ENCODE data around the gene SRRM3.
"Not testable (repeated sequence)": the region's sequence is repeated elsewhere in the genome, so short reads cannot be mapped to it uniquely, and the experiment has no call there.

The SRRM3 gene, protein sequence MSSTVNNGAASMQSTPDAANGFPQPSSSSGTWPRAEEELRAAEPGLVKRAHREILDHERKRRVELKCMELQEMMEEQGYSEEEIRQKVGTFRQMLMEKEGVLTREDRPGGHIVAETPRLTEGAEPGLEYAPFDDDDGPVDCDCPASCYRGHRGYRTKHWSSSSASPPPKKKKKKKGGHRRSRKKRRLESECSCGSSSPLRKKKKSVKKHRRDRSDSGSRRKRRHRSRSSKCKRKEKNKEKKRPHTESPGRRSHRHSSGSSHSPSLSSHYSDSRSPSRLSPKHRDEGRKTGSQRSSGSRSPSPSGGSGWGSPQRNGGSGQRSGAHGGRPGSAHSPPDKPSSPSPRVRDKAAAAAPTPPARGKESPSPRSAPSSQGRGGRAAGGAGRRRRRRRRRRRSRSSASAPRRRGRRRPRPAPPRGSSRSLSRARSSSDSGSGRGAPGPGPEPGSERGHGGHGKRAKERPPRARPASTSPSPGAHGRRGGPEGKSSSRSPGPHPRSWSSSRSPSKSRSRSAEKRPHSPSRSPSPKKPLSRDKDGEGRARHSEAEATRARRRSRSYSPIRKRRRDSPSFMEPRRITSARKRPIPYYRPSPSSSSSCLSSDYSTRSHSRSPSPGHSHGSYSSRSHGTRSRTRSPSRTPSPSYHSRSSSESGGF

DNA sequence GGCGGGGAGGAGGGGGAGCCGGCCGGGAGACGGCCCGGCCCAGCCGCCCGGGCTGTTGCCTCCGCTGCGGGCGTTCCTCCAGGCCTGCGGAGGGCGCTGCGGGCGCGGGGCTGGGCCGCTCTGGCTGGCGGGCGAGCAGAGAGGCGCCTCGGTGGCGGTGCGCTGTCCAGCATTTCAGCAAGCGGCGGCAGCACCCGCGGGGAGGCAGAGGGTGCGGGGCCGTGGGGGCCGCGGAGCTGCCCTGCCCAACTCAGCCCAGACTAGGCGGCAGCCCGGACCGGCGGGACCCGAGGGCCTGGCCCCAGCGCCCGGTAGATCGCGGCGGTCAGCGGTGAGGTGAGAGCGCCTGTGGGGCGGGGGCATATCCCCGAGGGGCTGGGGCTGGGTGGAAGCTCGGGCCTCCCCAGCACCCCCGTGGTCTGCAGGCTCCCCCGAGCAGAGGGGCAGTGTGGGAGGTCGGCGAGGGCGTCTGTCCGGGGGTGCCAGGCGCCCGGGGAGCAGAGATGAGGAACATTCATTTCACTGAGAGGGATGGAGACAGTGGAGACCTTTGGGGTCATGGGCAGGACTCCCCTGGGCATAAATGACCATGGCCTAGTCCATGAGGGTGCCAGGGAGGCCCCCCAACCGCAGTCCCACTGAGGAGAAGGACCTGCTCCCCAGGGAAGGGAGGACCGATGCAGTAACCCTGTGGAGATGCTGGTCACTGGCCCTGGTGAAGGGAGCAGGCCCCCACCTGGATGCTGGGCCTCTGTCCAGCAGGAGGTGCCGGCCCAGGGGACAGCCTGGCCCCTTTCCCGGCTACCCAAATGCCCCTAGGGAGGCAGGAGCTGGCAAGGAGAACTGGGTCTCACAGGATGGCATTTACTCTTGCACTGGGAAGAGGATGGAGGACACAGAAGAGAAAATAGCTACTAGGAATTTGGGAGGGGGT is at the start of gene SRRM3:
SRRM3 (plus strand) TSS at position 165 of the 934 bp plus-strand sequence. CDS start 33,171 bp downstream, outside the sequence.
- peak; percentile 63 for DNase-seq

- DNase-seq: no peak
Measured at GRCh38 chr7:76151932-76152331, 49.8 kb upstream of the SRRM3 start.

GRCh38 chr7:76153571-76154230 is 48.0 kb upstream of the SRRM3 start:
- peak; percentile 40 for DNase-seq

- peak; percentile 41 for DNase-seq
Measured at GRCh38 chr7:76155938-76156337, 45.8 kb upstream of the SRRM3 start.

DNA sequence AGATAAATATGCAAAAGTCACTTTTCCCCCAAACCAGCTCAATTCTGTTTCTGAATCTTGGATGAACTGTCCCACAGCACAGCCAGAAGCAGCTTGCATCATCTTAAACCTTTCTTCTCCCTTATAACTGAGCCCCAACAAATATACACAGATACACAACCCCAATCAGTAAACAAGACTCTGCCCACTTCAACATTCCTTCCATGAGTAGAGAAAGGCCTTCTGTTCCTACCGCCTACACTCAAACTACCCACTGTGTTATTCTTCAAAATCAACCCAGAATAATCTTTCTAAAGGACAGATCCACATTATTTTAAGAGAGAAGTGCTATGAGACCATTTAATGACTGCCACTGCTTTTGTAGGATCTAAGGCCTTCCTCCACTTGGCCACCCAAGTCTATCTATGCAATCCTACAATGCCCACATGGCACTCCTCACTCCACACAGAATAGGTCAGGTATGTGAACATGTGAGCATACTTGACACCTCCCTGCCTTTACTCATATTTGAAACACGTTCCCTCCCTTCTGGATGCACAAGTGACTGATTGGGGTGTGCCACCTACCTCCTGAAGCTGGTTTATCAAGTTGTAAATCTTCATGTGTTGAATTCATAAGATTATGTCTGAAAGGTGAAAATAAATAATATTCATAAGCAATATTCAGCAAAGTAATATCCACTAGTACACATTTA is 44.6 kb upstream of the SRRM3 start:
- not testable (repeated sequence) for DNase-seq

- not testable (repeated sequence) for DNase-seq
Measured at GRCh38 chr7:76158416-76158815, 43.3 kb upstream of the SRRM3 start.

GRCh38 chr7:76162416-76163170 is 39.1 kb upstream of the SRRM3 start:
- not testable (repeated sequence) for DNase-seq

DNA sequence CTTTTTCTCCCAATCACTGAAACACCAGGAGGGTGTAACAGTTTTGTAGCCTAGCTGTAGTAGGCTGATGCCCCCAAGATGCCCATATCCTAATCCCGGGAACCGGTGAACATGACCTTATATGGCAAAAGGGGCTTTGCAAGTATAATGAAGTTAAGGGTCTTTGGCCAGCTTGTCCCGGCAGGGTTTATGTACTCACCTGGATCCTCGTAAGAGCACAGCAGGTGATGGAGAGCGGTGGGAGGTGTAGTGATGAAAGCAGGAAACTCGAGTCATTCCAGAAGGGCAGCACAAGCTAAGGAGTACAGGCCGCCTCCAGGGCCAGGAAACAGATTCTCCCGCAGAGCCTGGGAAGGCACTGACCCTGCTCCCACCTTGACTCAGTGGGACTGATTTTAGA is 37.9 kb upstream of the SRRM3 start:
- DNase-seq: not testable (repeated sequence)

GRCh38 chr7:76165106-76165972 is 36.4 kb upstream of the SRRM3 start:
- DNase-seq: no peak

- DNase-seq: no peak
Measured at GRCh38 chr7:76165973-76166403, 35.7 kb upstream of the SRRM3 start.

- peak; percentile 89 for DNase-seq
Measured at GRCh38 chr7:76166404-76167255, 35.1 kb upstream of the SRRM3 start.

- no peak for DNase-seq
Measured at GRCh38 chr7:76173566-76174205, 28.0 kb upstream of the SRRM3 start.

DNA sequence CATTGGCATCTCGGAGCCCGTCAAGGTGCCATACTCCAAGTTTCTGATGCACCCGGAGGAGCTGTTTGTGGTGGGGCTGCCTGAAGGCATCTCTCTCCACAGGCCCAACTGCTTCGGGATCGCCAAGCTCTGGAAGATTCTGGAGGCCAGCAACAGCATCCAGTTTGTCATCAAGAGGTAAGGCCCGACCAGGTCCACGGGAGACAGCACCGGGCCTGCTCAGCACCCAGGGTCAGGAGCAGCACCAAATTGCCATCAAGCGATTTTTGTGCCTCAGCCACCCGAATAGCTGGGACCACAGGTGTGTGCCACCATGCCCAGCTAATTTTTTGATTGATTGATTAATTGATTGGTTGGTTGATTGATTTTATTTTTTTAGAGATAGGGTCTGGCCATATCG is 24.7 kb upstream of the SRRM3 start:
- DNase-seq: not testable (repeated sequence)

GRCh38 chr7:76179686-76180085 is 22.0 kb upstream of the SRRM3 start:
- no peak for DNase-seq

GRCh38 chr7:76182225-76182960 is 19.3 kb upstream of the SRRM3 start:
- no peak for DNase-seq

DNA sequence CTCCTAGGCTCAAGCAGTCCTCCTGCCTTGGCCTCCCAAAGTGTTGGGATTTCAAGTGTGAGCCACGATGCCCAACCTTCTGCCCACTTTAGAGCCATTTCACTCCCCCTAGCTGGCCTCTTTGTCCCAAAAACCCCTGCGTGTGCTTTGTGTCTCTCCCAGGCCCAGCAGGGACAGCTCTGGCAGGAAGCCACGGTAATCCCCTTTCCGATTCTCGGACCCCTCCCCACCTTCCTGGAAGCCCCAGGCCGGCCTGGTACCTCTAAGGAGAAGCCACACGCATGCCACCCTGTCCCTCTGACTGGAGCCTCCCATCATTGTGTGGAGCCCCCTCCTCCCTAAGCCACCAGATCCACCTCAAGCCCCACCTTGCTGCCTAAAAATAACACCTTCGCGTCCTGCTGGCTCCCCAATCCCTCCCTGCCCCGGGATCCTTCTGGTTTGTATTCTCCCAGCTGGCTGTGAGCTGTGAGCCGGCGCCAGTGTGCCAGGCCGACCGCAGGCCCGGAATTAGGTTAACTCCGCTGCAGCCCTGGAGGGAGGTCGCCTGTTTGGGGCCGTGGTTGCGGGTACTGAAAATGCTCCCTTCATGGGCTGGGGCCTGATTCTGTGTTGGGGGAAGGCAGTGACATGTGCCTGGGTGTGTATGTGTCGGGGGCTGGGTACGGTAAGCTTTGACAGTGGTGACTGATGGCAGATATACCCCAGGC is 16.4 kb upstream of the SRRM3 start:
- DNase-seq: no peak

DNA sequence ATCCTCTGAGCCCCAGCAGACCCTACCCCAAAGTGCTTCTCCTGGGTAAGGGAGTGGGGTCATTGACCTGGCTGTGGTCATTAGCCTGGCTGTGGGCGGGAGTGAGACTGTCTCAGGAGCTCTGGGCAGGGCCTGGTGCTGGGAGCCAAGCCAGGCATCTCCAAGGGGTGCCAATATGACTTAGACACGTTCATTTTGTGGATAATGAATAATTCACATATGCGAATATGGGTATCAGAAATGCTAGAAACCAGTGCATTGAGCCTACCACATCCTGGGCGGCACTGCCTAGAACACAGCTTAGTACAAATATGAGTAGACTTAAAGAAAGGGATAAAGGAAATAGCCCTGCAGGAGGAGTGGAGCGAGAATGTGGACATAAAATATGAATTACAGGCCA is 14.4 kb upstream of the SRRM3 start:
- DNase-seq: no peak
